NCI-H1417 treated with DMSO at 0.1 percent for 48 hours (cell line): ENCODE measurements around the gene KDSR.

Experiments
- DNase-seq: peaks from one replicate; lab custom pipeline; 2025; lab: John Stamatoyannopoulos, UW

The KDSR gene

GRCh38 chr18:63303547-63303946 lies 63.5 kb downstream of the KDSR start:
- DNase-seq = no peak

- DNase-seq = no peak
Measured at GRCh38 chr18:63302636-63303405, 64.2 kb downstream of the KDSR start.

- no peak for DNase-seq
Measured at GRCh38 chr18:63302220-63302619, 64.8 kb downstream of the KDSR start.

GRCh38 chr18:63301434-63301833 lies 65.6 kb downstream of the KDSR start:
- no peak for DNase-seq

- DNase-seq = no peak
Measured at GRCh38 chr18:63299837-63300745, 66.9 kb downstream of the KDSR start.

- DNase-seq = no peak
Measured at GRCh38 chr18:63298400-63299365, 68.3 kb downstream of the KDSR start.

- no peak for DNase-seq
Measured at GRCh38 chr18:63297687-63298399, 69.2 kb downstream of the KDSR start.

GRCh38 chr18:63293935-63294334 lies 73.1 kb downstream of the KDSR start:
- DNase-seq = no peak

- no peak for DNase-seq
Measured at GRCh38 chr18:63292831-63293683, 73.9 kb downstream of the KDSR start.

- no peak for DNase-seq
Measured at GRCh38 chr18:63291278-63291677, 75.7 kb downstream of the KDSR start.

GRCh38 chr18:63290821-63291200 lies 76.2 kb downstream of the KDSR start:
- DNase-seq = no peak

- no peak for DNase-seq
Measured at GRCh38 chr18:63290166-63290820, 76.7 kb downstream of the KDSR start.

GRCh38 chr18:63288311-63288710 lies 78.7 kb downstream of the KDSR start:
- DNase-seq = no peak

- no peak for DNase-seq
Measured at GRCh38 chr18:63287691-63288220, 79.2 kb downstream of the KDSR start.

- no peak for DNase-seq
Measured at GRCh38 chr18:63286926-63287325, 80.1 kb downstream of the KDSR start.

- DNase-seq = no peak
Measured at GRCh38 chr18:63284827-63285733, 81.9 kb downstream of the KDSR start.

GRCh38 chr18:63284173-63284799 lies 82.7 kb downstream of the KDSR start:
- no peak for DNase-seq
